GM18861 (cell line): ENCODE results near the gene HEATR5A.

Experiments used
- ATAC-seq: cut with Tn5 transposase; IDR thresholded peaks from one replicate; pipeline ENCODE4 v1.9.1; 2021; ENCODE audit not compliant: unreplicated experiment

The HEATR5A gene

GRCh38 chr14:31426663-31427062 lies 6.3 kb upstream of the HEATR5A start:
- ATAC-seq = no peak

DNA sequence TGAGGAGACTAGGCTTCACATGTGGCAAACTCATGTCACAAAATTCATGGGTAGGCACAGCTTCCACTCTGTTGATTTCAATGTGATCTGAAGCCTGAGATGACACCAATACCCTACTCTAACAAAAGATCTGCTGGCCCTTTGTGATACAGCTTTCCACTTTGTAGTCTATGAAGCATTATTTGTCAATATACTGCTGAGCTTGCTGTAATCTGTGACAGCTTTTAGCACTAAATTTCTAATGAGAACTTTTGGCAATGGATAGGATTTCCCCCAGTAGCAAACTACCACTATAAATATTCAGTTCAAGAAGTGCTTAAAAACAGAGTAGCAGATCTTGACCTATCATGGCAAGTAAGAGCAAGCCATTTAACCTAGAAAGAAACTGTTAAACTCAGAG lies 5.6 kb upstream of the HEATR5A start:
- ATAC-seq = no peak

DNA sequence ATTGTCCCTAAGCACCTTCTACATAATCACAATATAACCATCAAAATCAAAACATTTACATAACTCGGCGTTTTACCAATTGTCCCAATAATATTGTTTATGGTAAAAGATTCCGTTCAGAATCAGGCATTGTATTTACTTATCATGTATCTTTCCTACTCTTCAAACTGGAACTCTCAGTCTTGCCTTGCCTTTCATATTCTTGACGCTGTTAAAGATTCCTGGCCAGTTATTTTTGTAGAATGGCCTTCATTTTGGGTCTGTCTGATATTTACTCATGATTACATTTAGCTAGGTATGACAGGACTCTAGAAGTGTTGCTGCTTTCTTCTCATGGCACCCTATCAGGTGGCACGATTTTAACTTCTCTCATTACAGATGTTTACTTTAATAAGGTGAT lies 850 bp upstream of the HEATR5A start:
- ATAC-seq = no peak

DNA sequence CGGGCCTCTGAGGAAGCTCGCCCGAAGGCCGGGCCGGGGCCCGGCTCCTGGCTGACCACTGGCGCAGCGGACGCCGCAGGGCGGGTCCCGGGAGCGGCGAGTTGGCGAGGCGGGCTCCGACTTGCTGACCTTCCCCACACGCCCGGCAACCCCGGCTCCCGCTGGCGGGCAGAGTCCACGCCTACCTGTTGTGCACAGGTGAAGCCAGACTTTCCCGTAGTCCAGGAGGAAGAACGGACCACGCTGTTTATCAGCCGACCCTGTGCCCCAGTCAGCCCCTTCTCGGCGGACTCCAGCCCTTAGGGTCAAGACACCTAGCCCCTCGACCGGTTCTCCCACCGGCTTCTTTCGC lies 407 bp downstream of the HEATR5A start:
- no peak for ATAC-seq

DNA sequence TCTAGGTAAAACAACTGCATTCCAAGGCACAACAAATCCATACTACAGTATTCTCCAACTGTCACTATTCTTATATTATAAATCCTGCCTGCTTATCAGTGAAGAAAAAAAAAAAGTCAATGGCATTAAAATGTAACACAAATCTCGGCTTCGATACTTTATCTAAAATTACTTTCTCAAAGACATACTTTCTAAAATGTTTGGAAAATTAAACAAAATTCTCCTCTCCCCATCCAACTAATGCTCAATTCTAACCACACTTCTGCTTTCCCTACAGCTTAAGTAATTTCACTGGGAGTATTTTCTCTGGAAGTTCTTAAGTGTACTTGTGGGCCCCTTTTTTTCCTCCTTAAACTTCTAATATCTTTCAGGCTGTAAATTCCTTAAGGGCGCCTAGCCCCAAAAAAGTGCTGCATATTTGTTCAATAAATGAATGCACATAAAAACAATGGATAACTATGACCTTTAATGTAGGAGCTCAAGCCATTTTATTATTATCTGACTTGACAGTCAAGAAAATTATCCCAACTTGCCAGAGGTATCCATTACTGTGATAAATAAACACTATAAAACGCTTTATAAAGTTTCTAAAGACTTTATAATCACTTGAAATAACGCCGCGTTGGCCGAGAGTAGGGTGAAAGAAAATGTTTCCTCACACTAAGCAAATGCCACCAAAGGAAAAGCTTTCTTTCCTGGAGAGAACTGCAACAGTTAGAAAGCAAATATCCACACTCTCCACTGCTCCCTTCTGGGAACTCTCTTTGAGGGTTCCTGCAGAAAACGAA lies 977 bp downstream of the HEATR5A start:
- no peak for ATAC-seq

DNA sequence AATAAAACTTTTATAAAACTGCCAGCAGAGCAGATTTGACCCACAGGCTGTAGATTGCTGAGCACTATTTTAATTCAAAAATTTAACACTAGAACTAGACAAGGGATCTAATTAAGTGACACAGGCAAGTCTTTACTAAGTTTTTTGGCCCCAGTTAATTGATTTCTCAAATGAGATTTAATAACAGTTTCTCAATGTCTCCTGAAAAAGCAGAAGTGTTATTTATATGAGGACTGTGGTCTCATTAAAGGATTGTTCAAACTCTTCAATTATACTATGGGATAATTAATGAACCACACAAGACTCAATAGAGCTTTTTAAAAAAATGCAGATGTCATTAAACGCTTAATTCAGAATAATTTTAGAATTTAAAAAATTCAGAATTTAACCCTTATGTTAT lies 1.9 kb downstream of the HEATR5A start:
- no peak for ATAC-seq

DNA sequence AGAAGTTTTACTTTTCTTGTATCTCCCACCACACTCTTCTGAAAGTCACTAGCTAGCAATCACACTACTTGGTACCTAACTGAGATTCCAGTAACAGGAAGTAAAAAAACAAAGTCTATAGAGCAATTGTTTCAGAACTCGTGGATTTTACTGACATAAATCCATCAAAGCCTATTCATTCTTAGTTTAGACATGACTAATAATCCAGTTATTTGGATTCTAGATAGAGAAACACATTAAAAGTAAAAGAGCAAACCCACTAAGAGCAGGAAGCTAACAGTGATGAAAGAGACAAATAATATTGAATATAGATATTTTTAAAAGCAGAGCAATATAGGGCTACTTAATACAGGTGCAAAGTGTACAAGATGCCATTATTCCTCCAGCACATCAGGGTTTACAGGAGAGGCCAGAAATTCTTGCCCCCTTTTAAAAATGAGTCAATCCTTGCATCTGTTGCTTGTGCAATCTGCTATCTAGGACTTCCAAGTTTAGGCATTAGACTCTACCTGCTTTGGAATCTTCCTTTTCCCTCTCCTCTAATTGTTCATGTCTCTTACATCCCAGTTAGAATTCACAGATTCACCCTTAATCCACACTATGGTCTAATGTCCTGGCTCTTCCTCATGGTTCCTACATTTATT lies 6.0 kb downstream of the HEATR5A start:
- no peak for ATAC-seq

DNA sequence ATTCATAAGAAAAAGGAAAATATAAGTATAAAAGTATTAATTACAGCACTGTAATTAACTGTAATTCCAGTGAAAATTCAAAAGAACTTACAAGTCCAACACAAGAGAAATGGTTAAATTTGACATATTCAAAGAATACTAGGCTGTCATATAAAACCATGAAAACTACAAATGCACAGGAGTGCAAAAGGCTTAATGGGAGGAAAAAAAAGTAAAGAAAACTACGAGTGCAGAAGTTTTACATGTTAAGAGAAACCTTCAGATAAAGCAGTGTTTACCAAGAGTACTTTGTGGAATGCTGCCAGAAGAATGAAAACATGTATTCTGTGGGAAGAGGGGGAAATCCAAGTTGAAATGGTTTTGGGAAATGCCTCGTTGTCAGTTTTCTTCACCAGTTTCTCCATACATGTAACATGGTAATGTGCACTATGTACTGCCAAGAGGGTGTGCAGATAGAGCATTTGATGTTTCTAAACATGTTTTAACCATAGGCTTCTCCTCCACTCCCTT lies 9.1 kb downstream of the HEATR5A start:
- no peak for ATAC-seq

DNA sequence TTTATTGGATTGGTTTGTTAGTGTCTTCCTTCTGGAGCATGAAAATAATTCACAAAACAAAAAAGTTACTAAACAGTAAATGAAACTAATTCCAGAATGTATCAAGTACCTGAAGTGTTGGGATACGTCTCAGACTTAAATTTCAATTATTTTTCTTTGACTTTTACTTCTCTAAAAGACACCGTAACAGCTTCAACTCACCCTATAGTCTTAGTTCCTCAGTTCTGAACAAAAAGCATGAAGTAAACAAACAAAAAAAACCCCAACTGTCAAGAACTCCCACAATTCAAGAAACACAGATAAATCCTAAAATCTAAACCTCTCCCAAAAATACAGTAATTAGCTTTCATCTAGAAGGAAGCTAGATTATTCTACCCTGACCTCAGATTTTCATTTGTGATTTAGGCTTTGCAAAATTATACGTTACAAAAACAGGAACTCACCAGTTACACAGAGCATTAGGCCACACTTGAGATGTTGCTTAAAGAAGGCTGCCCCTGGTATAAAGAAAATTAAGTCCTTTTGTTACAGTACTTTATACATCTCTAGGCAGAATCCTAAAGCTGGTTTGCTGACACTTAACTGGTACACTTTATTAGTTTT lies 10.2 kb downstream of the HEATR5A start:
- no peak for ATAC-seq

DNA sequence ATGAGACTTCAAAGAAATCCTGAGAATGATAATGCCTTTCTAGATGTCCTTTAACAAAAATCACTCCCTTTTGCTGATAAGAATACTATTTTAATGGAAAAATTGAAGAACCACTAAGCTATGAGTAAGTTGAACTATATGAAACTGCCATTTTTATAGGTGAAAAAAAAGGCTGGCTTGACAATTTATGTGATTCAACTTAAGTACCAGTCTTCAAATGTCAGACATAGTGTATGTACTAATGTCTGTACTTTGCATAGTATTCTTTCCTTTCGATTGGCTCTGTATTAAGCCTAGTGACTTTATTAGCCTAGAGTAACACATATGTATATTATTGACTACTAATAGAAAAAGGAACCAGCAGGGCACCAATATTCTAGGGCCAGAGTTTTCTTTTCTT lies 11.9 kb downstream of the HEATR5A start:
- no peak for ATAC-seq

DNA sequence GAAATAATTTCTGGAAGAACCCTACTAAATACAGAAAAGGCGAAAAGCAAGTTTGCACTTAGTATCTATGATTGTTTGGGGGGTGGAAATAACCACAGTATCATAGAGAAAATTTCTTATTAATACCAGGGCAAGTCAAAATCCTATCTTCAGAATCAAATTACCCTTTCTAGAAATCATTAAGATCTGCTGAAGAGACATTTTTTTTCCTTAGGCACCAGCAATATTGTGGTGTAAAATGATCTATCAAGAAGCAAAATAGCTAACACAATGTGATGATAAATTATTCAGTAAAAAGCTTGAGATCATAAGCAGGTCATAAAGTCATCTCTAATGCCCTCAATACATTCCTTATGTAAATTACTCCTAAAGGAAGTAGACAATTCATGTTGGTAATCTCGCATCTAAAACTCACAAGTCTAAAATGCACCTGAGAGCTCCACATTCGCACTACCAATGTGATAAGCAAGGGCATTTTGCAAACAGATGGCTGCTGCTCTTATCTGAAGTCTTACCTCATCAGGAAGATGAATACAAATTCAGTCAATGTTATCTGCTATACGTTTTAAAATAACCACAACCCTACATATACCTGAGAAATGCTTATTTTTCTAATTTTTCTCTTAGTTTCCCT lies 14.6 kb downstream of the HEATR5A start:
- ATAC-seq = no peak

DNA sequence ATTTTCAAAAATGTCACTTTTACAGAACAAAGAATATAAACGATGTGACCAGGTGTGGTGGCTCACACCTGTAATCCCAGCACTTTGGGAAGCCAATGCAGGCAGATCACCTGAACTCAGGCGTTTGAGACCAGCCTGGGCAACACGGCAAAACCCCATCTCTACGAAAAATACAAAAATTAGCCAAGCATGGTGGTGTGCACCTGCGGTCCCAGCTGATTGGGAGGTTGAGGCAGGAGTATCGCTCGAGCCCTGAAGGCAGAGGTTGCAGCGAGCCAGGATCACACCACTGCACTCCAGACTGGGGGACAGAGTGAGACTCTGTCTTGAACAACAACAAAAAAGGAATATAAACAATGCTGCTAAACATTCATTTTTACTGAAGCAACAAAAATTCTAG lies 15.2 kb downstream of the HEATR5A start:
- ATAC-seq = no peak

DNA sequence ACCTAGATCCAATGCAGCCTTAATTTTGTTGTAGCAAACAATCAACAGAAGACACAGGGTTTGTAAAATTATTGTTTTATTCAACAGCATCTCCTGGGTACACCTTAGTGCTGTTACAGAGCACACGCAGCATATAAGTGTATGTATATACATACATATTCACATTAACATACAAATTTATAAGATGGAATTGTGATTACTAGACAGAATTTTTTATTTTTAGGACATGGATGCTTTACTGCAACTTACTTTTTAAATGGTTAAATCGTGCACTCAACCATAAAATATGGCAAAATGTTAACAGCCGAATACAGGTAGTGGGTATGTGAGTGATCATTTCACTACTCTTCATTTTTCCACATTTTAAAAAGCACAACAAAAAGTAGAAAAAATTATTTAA lies 16.6 kb downstream of the HEATR5A start:
- no peak for ATAC-seq

GRCh38 chr14:31402764-31403439 lies 17.4 kb downstream of the HEATR5A start:
- no peak for ATAC-seq

DNA sequence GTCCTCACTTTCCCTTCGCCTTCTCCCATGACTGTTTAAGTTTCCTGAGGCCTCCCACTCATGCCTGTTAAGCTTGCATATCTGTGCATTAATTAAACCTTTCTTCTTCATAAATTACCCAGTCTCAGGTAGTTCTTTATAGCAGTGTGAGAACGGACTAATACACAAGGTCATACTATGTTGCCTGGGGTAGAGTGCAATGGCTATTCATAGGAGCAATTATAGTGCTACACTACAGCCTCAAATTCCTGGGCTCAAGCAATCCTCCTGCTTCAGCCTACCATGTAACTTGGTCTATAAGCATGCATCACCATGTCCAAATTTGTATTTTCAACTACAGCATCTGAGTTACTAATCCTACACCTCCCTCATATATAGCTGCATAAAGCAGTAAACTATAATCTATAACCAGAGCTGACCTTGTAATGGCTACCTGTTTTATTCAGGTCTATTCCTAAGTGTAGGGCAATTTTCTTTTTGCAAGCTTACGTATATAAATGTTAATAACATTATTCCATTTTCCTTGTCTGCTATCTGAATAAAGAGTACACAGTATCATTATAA lies 18.9 kb downstream of the HEATR5A start:
- no peak for ATAC-seq

DNA sequence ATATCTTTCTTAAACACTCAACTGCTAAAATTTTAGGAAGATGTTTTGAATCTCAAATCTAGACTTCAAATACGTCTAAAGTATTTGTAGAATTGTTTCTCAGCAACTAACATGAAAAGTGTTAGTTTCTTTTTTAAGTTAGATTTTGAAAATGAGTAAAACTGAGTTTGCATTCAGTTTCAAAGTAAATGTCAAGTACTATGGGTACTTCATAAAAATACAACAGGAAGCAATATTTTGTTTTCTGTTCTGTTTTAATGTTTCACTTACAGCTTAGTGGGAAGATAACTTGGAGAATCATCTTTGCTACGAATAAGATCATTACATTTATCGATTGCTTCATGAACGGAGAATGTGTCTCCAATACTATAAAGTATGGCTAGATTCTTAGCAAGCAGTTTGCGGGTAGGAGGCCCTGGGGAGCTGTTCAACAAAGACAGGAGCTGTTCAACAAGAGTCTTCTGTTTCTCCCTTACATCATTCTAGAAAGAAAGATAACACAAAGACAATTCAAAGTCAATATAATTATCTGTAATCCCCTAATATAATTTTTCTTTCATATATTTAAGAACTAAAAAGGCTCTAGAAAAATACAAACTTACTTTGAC lies 20.2 kb downstream of the HEATR5A start:
- no peak for ATAC-seq

DNA sequence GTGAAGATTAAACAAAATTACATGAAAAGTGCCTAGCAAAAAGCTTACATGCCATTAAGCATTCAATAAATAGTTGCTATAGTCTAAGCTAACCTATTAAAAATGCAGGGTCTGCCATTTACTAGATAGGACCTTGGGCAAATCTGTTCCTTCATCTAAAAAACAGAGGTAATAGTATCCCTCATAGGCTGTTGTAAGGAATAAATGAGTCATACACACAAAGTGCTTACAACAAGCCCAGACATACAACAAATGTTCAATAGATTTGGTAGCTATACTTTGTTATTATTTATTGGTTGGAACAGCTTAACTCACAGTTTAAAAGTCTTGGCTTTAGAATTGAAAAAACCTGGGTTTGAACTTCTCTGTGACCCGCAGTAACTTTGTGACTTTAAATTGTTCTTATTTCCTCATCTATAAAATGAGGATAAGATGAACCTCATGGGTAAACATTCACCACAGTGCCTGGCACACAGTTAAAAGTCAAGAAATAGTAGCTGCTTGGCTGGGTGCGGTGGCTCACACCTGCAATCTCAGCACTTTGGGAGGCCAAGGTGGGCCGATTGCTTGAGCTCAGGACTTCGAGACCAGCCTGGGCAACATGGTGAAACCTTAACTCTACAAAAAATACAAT lies 24.7 kb downstream of the HEATR5A start:
- no peak for ATAC-seq

DNA sequence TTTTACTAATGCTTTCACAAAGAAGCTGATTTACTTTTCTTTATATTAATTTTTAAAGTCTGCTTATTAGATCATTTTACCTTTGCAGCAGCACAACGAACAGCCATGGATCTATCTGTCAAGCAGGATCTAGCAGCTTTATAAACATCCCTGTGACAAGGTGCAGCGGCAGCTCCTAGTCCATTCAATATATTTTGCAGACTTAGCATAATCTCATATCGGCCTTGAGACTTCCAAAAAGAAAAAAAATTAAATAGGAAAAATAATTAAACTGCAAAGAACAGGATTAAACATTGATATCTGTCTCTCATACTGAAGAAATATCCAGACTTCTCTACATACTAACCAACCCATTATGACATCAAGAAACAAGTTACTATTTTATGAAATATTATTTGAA lies 25.2 kb downstream of the HEATR5A start:
- no peak for ATAC-seq

DNA sequence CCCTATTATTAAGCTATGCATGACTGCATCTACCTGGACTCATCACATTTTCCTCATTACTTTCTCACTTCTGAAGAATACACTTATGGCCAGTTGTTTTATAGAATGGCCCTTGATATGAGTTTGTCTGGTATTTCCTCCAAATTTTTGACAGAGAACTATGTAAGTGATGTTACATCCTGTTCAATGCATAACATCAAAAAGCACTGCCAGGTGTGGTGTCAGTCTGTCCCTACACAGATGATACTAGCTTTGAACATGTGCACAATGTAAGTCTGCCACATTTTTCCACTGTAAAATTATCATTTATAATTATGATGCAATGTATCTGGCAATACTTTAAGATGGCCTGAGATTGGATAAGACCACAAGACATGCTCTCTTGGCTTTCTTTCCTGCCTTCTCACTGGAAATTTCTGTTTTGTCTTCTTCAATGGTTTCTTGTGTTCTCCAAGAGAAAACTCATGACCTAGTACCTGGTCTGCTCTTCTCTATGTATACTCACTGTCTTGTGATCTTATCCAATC lies 28.3 kb downstream of the HEATR5A start:
- ATAC-seq = no peak

- ATAC-seq = no peak
These were observed 28.9 kb downstream of the HEATR5A start for GRCh38 chr14:31391473-31391872.
